LNCAP (cell line): Measurements from ENCODE around the gene SIRPA.

Experiments
- TF ChIP-seq, protein P1 (sequence below): fragments of 450-650 bp; IDR thresholded peaks from 2 replicates; pipeline ENCODE4 v1.5.1; 2017; ENCODE audit warnings: mild to moderate bottlenecking

SIRPA gene

DNA sequence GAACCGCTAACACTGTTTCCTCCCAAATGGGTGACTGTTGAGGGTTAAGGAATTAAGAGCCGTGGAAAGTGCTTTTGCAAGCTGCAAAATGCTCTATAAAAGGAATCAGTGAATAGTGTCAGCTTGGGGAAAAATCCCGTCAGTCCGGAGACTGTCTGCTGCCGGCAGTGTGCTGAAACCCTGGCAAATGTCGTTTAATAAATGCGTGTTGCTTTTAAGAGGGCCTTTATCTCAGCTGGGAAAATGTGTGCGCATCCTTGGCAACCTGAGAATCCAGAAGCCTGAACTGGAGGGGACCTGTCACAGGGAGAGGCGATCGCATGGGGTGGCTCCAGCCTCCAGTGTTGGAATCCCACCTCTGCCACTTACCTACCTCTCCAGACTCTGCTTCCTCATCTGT, 9.8 kb downstream of the SIRPA start:
- TF ChIP-seq, protein P1, sequence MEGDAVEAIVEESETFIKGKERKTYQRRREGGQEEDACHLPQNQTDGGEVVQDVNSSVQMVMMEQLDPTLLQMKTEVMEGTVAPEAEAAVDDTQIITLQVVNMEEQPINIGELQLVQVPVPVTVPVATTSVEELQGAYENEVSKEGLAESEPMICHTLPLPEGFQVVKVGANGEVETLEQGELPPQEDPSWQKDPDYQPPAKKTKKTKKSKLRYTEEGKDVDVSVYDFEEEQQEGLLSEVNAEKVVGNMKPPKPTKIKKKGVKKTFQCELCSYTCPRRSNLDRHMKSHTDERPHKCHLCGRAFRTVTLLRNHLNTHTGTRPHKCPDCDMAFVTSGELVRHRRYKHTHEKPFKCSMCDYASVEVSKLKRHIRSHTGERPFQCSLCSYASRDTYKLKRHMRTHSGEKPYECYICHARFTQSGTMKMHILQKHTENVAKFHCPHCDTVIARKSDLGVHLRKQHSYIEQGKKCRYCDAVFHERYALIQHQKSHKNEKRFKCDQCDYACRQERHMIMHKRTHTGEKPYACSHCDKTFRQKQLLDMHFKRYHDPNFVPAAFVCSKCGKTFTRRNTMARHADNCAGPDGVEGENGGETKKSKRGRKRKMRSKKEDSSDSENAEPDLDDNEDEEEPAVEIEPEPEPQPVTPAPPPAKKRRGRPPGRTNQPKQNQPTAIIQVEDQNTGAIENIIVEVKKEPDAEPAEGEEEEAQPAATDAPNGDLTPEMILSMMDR, result no peak

DNA sequence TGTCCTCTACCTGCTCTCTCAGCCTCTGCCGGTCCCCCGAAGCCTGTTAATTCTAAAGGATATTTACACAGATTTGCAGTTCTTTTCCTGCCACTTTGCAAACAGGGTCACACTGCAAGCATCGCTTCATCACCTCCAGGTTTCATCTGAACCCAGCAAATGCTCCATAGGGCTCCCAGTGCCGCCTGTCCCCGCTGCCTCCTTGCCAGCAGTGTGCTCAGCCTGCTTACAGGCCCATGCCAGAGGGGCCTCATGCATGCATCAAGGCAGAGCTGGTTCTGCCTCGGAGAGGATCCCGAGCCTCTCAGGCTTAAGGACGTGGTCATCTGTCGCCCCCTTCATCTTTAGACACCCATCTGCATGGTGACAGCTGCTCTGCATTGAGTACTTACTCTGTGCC, 10.5 kb downstream of the SIRPA start:
- TF ChIP-seq, protein P1, result no peak

DNA sequence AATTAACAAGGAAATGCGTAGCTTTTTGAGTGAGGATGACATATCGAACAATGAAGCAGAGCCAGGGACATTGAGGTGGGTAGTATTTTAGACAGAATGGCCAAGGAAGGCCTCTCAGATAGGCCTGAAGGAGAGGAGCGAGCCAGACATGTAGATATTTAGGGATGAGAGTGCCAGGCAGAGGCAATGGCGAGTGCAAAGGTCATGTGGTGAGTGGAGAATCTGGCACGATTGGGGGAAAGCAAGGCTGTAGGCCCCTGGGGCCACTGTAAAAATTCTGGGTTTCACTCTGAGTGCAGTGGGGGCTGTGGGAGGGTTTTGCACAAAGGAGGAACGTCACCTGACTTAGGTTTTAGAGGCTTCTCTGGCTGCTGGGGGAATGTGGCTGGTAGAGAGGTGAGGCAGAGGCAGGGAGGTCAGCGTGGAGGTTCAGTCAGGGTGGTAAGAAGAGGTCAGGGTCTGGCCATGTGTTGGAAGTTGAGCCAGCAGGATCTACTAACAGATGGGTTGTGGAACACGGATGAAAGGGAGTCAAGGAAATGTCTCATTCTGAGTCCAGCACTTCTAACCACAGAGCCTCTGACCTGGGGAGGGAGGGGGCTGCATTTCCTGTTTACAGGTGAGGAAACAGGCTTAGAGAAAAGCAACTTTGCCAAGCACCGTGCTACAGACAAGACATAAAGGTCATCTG, 11.3 kb downstream of the SIRPA start:
- TF ChIP-seq, protein P1, result no peak

DNA sequence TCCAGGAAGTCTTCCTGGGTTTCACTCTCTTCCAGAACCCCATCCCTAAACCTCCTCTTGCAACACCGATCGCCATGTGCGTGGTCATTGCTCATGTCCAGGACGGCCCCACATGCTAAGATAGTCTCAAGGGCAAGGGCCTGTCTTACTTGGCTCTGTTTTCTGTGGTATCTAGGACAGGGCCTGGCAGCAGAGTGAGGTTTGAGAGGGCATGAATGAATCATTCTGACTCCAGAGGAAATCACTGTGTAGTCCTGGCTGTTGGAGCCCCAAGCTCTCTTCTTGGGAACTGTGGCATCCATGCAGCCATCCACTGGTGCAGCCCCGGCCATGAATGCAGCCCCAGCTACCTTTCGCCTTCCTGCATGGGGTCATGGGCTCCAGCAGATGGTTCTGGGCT, 12.4 kb downstream of the SIRPA start:
- TF ChIP-seq, protein P1, result no peak

DNA sequence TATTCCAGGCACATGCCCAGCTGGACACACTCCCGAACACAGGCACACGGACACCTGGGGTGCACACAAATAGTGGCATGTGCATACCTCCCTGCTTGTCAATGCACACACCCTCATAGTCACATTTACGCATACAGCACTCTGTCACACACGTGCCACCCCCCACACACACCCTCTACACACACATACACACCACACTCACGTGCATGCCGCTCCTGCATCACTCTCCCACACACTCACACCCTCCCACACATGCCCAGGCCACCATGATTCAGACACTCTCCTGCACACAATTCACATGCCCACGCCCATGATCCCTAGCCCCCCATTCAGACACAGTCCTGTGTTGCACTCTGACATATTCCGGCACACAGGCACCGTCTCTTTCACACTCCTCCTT, 13.0 kb downstream of the SIRPA start:
- TF ChIP-seq, protein P1, result no peak

DNA sequence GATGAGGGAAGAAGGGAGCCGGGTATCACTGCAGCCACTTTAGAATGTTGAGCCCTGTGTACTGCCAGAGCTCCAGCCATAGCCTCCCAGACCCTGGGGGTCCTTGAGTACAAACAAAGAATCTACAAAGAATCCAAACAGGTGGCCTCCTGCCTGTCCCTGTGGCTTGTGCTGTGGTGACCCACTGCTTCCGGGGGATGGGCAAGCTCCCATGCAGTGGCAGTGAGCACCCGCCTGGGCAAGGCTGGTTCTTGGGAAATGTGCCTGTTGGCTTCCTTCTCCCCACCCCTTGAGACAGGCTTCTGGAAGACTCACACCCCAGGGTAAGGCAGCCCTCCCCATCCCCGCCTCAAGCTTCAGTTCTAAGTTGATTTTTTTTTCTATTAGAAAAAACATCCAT, 13.9 kb downstream of the SIRPA start:
- TF ChIP-seq, protein P1, result no peak

DNA sequence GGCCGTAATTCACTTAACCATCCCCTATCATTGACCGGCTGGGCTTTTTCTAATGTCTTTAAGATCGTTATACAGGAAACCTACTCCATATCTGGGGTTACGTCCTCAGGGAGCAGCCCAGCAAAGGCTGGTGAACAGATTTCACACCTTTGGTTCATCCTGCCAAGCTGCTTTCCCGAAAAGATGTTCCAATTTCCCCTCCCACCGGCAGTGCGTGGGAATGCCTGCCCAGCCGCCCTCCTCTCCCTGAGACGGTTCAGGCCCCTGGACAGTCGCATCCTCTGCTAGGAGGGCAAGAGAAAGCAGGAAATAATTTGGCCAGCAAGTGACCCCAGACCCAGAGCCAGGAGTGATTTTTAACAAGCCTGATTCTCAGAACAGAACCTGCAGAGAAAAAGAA, 16.3 kb downstream of the SIRPA start:
- TF ChIP-seq, protein P1, result no peak

DNA sequence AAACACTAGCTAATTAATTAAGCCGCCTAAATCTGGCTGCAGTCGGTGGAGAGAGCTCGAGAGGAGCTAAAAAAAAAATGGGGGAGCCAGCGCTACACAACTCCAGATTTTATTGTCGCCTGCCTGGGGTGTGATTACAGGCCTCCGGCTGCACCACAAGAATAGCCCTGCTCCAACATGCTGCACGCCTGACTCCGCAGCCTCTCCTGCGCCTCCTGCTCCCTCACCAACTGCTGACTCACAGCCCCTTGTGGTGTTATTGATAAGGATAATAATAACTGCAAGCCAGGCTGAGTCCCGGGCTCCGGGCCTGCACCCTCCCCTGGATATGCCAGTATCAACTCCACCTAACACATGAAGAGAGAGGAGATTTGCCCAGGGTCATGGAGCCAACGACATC, 16.8 kb downstream of the SIRPA start:
- TF ChIP-seq, protein P1, result no peak
